ENCODE data around the gene AKR1B1.

The AKR1B1 gene

DNA sequence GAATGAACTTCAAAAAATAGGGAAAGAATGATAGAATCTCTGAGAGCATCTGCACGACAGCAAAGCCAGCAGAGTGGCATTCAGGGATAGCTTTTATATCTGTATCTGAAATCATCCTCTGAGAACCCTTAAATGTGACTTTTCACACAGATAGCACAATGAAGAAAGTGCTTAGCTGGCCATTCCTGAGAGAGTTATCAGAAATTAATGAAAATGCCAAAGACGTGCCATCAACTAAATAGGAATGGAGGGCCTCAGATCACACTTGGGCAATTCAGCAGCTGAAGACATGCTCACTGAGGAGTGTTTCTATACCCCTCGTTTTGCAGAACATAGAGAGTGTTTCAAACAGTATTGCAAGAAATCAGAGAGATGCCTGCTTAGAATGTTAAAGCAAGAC is 51.6 kb downstream of the AKR1B1 start:
- DNase-seq, result no peak

DNA sequence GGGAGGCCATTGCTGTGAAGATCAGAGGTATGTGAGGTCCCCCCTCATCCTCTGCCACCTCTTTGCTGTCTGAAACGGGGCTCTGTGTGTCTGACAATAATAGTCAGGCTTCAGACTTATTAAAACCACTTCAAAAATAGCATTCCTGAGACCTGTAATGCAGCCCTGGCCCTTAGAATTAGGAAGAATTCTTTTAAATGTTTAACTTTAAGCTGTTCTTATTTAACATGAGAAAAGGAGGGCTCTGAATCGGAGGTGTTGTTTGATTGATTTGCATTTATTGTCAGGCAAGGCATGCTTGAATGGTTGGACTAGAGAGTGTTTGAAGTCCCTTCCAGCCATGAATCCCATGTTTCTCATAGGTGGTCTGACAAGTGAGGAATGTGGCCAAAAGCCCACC is 52.5 kb downstream of the AKR1B1 start:
- no peak for DNase-seq

DNA sequence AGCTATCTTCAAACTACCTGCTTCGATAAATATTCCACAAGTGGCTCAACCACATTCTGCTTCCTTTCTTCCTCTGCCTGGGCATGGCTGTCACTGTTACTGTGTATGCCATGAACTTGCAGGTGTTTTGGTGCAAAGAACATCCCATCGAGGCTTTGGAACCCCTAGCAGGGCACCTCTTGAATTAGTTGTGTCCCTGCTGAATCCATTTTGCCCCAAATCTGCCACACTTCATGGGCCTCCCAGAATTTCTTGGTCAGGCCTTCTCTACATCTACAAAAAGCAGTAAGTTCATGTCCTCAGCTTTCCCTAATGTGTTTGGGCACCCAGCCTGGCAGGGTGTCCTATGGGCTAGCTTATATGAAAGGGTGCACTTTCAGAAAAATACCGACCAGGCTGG is 53.6 kb downstream of the AKR1B1 start:
- DNase-seq, result no peak

DNA sequence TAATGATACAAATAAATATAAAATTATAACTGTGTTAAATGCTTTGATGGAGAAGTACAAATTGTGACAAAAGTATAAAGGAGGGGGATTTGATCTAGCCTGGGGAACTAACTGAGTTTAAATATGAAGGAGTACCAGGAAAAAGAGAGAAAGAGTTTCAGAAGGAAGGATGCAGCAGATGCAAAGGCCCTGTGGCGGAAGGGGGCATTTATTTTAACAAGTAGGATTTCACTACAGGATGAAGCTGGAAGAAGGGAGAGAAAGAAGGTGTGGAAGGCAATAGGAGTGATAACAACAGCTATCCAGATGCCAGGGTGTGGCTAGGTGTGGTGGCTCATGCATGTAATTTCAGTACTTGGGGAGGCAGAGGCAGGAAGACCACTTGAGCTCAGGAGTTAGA is 55.8 kb downstream of the AKR1B1 start:
- DNase-seq, result no peak

DNA sequence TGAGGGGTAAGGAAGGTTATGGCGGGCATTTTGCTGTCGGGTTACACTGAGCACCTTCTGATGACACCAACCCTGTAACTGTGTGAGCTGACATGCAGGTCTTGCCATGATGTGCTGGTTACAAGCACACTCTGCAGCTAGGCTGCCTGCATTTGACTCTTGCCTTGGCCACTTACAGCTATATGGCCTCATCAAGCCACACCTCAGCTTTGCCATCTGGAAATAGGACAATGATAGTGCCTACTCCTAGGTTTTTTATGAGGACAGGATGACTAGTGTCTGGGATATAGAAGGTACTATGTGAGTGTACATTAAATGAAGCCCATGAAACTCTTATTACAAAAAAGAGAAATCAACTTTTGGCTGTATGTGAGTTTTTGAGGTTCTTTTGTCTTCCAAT is 58.0 kb downstream of the AKR1B1 start:
- DNase-seq, result no peak

DNA sequence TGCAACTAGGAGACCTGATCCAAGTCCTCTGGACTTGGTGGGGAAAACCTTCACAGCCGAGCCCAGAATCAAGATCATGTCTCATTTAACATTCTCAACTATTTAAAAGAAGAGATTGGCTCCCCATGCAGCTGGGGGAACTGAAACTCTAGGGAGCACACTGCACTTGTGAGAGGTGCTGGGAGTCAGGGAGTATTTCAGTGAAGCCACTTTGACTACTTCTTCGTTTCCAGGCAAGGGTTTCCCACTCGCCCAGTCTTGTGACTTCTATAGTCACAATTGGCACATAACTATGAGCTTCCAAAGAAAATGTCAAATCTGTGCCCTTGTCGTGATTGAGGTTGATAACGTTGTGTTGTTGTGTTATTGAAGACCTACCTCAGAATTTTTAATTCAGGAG is 62.9 kb downstream of the AKR1B1 start:
- no peak for DNase-seq

DNA sequence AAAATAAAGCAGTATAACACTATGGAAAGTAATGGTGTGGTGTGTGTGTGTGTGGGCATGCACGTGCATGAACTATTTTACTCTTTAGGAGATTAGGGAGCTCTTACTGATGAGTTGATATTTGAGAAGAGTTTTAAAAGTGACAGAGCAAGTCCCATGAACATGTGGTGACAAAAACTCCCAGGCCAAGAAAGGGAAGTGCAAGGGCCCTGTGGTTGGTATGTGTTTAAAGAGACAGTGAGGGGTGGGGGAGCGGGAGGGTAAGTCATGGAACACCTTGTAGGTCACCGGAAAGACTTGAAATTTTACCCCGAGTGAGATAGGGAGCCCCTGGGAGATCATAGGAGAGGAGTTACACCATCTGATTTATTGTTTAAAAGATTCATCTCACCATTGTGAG is 63.3 kb downstream of the AKR1B1 start:
- no peak for DNase-seq

DNA sequence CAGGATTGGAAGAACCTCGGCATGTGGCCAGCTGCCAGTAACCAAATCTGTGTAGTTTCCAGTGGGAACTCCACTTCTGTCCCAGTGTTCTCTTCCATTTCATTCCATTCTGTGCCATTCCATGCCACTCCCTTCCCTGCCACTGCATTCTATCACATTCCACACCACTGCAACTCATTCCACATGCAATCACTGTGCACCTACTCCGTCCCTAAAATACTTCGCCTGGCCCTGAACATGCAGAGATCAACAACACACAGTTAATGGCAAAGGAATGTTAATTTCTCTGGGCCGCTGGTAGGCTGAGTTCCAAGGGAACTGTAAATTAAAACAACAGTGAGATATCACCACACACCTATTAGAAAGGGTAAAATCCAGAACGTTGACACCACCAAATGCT is 64.8 kb downstream of the AKR1B1 start:
- no peak for DNase-seq

Data from central memory CD4-positive, alpha-beta T cell (primary cell).